PFSK-1 (cell line): Measurements from ENCODE around the gene NOX3.

Source experiments
- POLR2AphosphoS5 ChIP-seq: IDR thresholded peaks from 2 replicates; pipeline ENCODE4 v1.6.1; 2012; ENCODE audit warnings: low read depth, mild to moderate bottlenecking, control low read depth, low read length, moderate library complexity
- REST ChIP-seq, 2 experiments: IDR thresholded peaks; 2 replicates each; pipeline versions ENCODE4 v1.6.1 to v1.8.0; 2011 to 2012; ENCODE audit warnings: low read depth in 2 of 2, low read length in 2 of 2, control low read depth in 1 of 2, inconsistent platforms in 1 of 2, mild to moderate bottlenecking in 1 of 2, moderate library complexity in 1 of 2; ENCODE audit not compliant: insufficient read depth in 1 of 2

DNA sequence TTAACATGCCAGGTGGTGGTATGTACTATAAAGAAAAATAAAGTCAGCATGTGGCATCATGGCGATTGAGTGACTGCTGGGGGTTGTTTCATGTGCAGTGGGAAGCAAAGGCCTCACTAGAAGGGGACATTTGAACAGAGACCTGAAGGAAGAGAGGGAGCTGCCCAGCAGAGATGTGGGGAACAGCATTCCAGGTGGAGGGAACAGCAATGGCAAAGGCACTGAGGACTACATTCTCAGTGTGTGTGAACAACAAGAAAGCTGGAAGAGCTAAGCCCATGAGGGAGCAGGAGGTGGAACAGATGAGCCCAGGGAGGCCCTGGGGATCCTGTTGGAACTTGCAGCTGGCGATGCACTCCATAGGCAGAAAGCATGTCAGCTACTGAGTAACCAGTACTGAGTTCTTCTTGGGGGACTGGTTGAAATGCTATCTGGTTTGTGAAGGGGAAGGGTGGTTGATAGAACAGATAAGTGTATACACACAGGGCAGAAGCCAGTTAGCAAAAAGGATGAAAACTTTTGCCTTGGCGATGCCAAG, 29.2 kb downstream of the NOX3 start:
- TF ChIP-seq POLR2AphosphoS5 = no peak
- no peak for TF ChIP-seq REST (IDR thresholded peaks at IDR 0.05; ENCODE audit: insufficient read depth in 1 of 2, low read depth in 2 of 2, low read length in 2 of 2)
